HFF-Myc (cell line): ENCODE results near the gene IRGQ.

Source experiments
- DNase-seq: peaks from one replicate; pipeline ENCODE4 v3.0.0-alpha.2; 2011; ENCODE audit warnings: low read depth; ENCODE audit errors: extremely low read depth
- H3K4me3 ChIP-seq: replicated peaks from 2 replicates; pipeline ENCODE4 v1.5.1; 2011; ENCODE audit warnings: low read depth, mild to moderate bottlenecking, control low read depth, low read length
- TF ChIP-seq, protein P1 (sequence below): IDR thresholded peaks from 2 replicates; pipeline ENCODE4 v1.5.1; 2012; ENCODE audit warnings: mild to moderate bottlenecking, low read depth, low read length, control low read depth; ENCODE audit errors: missing control alignments

The IRGQ gene, protein sequence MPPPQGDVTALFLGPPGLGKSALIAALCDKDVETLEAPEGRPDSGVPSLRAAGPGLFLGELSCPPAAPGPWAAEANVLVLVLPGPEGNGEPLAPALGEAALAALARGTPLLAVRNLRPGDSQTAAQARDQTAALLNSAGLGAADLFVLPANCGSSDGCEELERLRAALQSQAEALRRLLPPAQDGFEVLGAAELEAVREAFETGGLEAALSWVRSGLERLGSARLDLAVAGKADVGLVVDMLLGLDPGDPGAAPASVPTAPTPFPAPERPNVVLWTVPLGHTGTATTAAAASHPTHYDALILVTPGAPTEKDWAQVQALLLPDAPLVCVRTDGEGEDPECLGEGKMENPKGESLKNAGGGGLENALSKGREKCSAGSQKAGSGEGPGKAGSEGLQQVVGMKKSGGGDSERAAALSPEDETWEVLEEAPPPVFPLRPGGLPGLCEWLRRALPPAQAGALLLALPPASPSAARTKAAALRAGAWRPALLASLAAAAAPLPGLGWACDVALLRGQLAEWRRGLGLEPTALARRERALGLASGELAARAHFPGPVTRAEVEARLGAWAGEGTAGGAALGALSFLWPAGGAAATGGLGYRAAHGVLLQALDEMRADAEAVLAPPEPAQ

DNA sequence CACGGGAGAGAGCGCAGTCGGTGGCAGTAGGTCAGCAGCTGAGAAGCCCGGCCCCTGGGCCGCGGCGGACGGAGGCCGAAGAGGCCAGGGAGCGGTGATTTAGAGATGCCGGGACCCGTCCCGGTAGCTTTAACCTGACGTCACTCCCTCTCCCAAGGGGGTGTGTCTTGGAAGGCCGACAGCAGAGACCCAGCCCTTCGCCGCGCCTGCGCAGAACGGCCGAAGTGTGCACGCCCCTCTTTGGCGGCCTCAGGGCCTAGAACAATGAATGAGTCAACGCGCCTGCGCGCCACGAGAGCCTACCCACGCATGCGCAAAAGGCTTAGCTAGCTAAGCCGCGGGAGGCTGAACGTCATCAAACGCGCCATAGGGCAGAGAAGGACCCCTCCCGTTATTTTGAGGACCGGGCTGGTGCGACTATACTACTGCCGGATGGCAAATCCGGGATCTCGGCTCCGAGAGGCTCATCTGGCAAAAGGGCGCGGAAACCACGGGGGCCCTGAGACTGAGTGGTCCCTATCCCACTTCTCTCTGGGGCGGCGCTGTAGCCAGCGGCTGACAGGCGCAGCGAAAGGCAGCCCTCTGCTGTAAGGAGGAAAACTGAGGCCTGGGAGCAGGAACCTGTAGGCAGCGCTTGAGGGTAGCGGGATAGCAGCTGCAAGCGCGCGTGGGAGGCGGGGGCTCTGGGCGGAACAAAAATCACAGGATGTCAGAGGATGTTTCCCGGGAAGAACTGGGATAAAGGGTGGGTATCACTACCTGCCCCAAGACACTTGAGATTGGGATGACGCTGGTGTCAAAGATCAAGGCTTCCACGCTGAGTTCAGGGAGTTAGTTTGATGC is at the start of gene IRGQ, which contains the start of gene ZNF576:
Gene IRGQ, minus strand, starts transcription at position 136 of the 843 bp plus-strand sequence. CDS start 796 bp downstream, outside the sequence.
Gene ZNF576, plus strand, starts transcription at position 597 of the 843 bp plus-strand sequence. CDS start 514 bp downstream, outside the sequence.
- TF ChIP-seq, protein P1, sequence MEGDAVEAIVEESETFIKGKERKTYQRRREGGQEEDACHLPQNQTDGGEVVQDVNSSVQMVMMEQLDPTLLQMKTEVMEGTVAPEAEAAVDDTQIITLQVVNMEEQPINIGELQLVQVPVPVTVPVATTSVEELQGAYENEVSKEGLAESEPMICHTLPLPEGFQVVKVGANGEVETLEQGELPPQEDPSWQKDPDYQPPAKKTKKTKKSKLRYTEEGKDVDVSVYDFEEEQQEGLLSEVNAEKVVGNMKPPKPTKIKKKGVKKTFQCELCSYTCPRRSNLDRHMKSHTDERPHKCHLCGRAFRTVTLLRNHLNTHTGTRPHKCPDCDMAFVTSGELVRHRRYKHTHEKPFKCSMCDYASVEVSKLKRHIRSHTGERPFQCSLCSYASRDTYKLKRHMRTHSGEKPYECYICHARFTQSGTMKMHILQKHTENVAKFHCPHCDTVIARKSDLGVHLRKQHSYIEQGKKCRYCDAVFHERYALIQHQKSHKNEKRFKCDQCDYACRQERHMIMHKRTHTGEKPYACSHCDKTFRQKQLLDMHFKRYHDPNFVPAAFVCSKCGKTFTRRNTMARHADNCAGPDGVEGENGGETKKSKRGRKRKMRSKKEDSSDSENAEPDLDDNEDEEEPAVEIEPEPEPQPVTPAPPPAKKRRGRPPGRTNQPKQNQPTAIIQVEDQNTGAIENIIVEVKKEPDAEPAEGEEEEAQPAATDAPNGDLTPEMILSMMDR: no peak
- H3K4me3 ChIP-seq: peak within 1 kb of the TSS; percentile 72
- peak; percentile 98 for DNase-seq

GRCh38 chr19:43644181-43644580 is 48.2 kb upstream of the IRGQ start:
- no peak overlapping the region for H3K4me3 ChIP-seq
- TF ChIP-seq, protein P1: no peak
- no peak for DNase-seq

GRCh38 chr19:43643326-43643725 is 47.4 kb upstream of the IRGQ start:
- H3K4me3 ChIP-seq: no peak overlapping the region
- DNase-seq: no peak
- TF ChIP-seq, protein P1: no peak

- TF ChIP-seq, protein P1: no peak
- no peak for DNase-seq
- no peak overlapping the region for H3K4me3 ChIP-seq
Observed at GRCh38 chr19:43642531-43642930, 46.6 kb upstream of the IRGQ start.

GRCh38 chr19:43641333-43641732 is 45.4 kb upstream of the IRGQ start:
- TF ChIP-seq, protein P1: no peak
- no peak overlapping the region for H3K4me3 ChIP-seq
- no peak for DNase-seq

DNA sequence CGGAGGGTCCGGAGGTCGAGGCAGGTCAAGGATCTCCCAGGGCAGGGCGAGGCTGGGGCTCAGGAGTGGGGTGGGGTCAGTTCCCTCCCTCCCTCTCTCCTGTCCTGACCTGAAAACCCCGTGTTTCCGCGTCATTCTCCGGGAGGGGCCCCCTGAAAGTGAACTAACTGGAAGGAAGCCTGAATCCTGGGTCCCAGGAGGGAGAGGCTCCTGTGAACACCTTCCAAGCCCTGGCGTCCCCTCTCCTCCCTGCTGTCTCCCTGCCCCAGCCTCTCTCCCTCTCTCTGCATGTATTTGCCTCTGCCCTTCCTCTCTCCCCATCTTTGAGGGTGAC is 44.5 kb upstream of the IRGQ start:
- TF ChIP-seq, protein P1: no peak
- DNase-seq: no peak
- H3K4me3 ChIP-seq: peak overlapping the region; percentile 41
